GM12878 (cell line): ENCODE measurements around the gene PHF10. TPM values are rescaled to one million over a fixed set of nuclear protein-coding genes. Genes with fewer than 3 reads are reported as not detected.

Experiments
- ATAC-seq: fragments of 200-7000 bp; cut with Tn5 transposase; 3 replicates; pipeline ENCODE4 v1.9.1; 2020; ENCODE audit warnings: mild to moderate bottlenecking, moderate library complexity
- BruUV-seq: library from RNA; stranded (reverse); fragments of 400-500 nt; replicated peaks from 2 replicates; lab custom pipeline; 2021; lab: Mats Ljungman, UMichigan
- CTCF ChIA-PET: fragments of 300-600 bp; sonication (Branson Sonifier 250); formaldehyde crosslinking; extraction: SDS; loops from one replicate; lab custom pipeline; 2021; ENCODE audit warnings: inconsistent platforms; lab: Yijun Ruan, JAX
- POLR2A ChIA-PET: fragments of 350-600 bp; formaldehyde crosslinking; extraction: SDS; loops from one replicate; lab custom pipeline; 2021; ENCODE audit warnings: inconsistent platforms; lab: Charles Lee
- RAD21 ChIA-PET: fragments of 300-600 bp; sonication (Branson Sonifier 250); formaldehyde crosslinking; loops from one replicate; lab custom pipeline; 2023; ENCODE audit warnings: antibody characterized with exemption; ENCODE audit not compliant: unreplicated experiment; lab: Charles Lee
- SMC1A ChIA-PET: fragments of 300-600 bp; sonication (Branson Sonifier 250); formaldehyde crosslinking; loops from one replicate; lab custom pipeline; 2023; ENCODE audit not compliant: unreplicated experiment, uncharacterized antibody; lab: Charles Lee
- DNase-seq: peaks from one replicate; pipeline ENCODE4 v3.0.0-alpha.2; 2011; ENCODE audit warnings: low read depth, low spot score
- FAIRE-seq: peaks from 3 replicates; lab custom pipeline; 2011; peaks lifted over from hg19 to GRCh38; lab: Jason Lieb, UNC
- H2AFZ ChIP-seq: 2 replicates; pipeline ENCODE4 v1.6.0; 2011; ENCODE audit warnings: low read depth, low read length, control low read depth; ENCODE audit not compliant: control insufficient read depth
- H3K27ac ChIP-seq: 2 replicates; pipeline ENCODE4 v1.5.1; 2011; ENCODE audit warnings: control low read depth; ENCODE audit not compliant: control insufficient read depth, insufficient read depth
- H3K27me3 ChIP-seq, 2 experiments: replicated peaks in 1 of 2; 2 replicates each; pipeline versions ENCODE4 v1.6.0 to v1.6.1; 2011; ENCODE audit warnings: low read length in 1 of 2; ENCODE audit not compliant: control insufficient read depth in 2 of 2, insufficient read depth in 2 of 2
- H3K36me3 ChIP-seq, 2 experiments: 2 replicates each; pipeline ENCODE4 v1.5.1; 2011; ENCODE audit warnings: low read length in 1 of 2; ENCODE audit not compliant: control insufficient read depth in 2 of 2, insufficient read depth in 2 of 2
- H3K4me1 ChIP-seq: 2 replicates; pipeline ENCODE4 v1.6.1; 2011; ENCODE audit warnings: mild to moderate bottlenecking, low read length, moderate library complexity, mixed read lengths; ENCODE audit not compliant: control insufficient read depth, insufficient read depth
- H3K4me2 ChIP-seq: 2 replicates; pipeline ENCODE4 v1.6.0; 2011; ENCODE audit warnings: control low read depth; ENCODE audit not compliant: control insufficient read depth, insufficient read depth
- H3K4me3 ChIP-seq: fragments of 200-600 bp; sonication (generic); 2 replicates; pipeline ENCODE4 v1.5.1; 2016
- H3K79me2 ChIP-seq: 2 replicates; pipeline ENCODE4 v1.6.0; 2011; ENCODE audit warnings: low read length; ENCODE audit not compliant: control insufficient read depth, insufficient read depth
- H3K9ac ChIP-seq: 2 replicates; pipeline ENCODE4 v1.8.0; 2011; ENCODE audit warnings: low read length, control low read depth, mixed read lengths; ENCODE audit not compliant: control insufficient read depth, insufficient read depth
- H3K9me3 ChIP-seq: replicated peaks from 3 replicates; pipeline ENCODE4 v1.5.1; 2011; ENCODE audit warnings: mild to moderate bottlenecking, low read length; ENCODE audit not compliant: control insufficient read depth, insufficient read depth
- H4K20me1 ChIP-seq: 2 replicates; pipeline ENCODE4 v1.6.0; 2011; ENCODE audit not compliant: control insufficient read depth, insufficient read depth
- IRF5 ChIP-seq: fragments of 450-650 bp; IDR thresholded peaks from 2 replicates; pipeline ENCODE4 v1.6.1; 2017; ENCODE audit warnings: borderline replicate concordance
- MTA2 ChIP-seq: fragments of 450-650 bp; IDR thresholded peaks from 2 replicates; pipeline ENCODE4 v1.6.1; 2016; ENCODE audit warnings: low read depth, mild to moderate bottlenecking, moderate library complexity
- PAX5 ChIP-seq: IDR thresholded peaks from 2 replicates; pipeline ENCODE4 v1.6.1; 2011; ENCODE audit warnings: low read depth, low read length, borderline replicate concordance
- POLR2AphosphoS5 ChIP-seq: IDR thresholded peaks from 2 replicates; pipeline ENCODE4 v1.6.1; 2011; ENCODE audit warnings: mild to moderate bottlenecking, low read length, inconsistent platforms
- RAD51 ChIP-seq: fragments of 450-650 bp; IDR thresholded peaks from 2 replicates; pipeline ENCODE4 v1.6.1; 2016; ENCODE audit warnings: moderate library complexity, mild to moderate bottlenecking, inconsistent platforms
- RFX5 ChIP-seq: IDR thresholded peaks from 2 replicates; pipeline ENCODE4 v1.6.1; 2011; ENCODE audit warnings: low read depth, low read length, improper control_type of control experiment
- WRNIP1 ChIP-seq: IDR thresholded peaks from 2 replicates; pipeline ENCODE4 v1.6.1; 2011; ENCODE audit warnings: low read depth, low read length, improper control_type of control experiment, borderline replicate concordance
- ZBTB40 ChIP-seq: fragments of 450-650 bp; IDR thresholded peaks from 2 replicates; pipeline ENCODE4 v1.6.1; 2016; ENCODE audit warnings: mild to moderate bottlenecking, moderate library complexity, borderline replicate concordance
- WGBS: methylation state at CpG from one replicate; pipeline ENCODE4 v1.1.6; 2016; ENCODE audit warnings: low lambda C conversion rate; ENCODE audit not compliant: insufficient replicate concordance, insufficient coverage; ENCODE audit errors: missing lambda C conversion rate; 5-methylcytosine and 5-hydroxymethylcytosine counted together
- in situ Hi-C: fragments of 300-500 bp; cut with MboI; formaldehyde crosslinking; loops from 9 replicates; pipeline ENCODE4 v1.14.3; 2018; ENCODE audit warnings: mixed read lengths
- intact Hi-C: fragments of 100-400 bp; cut with micrococcal nuclease; formaldehyde crosslinking; loops from one replicate; pipeline ENCODE4 v1.14.2; 2022; ENCODE audit not compliant: unreplicated experiment
- polyA plus RNA-seq, 11 experiments: library from polyadenylated mRNA; depleted of rRNA in 4 of 11; unstranded in 6 of 11; stranded (reverse) in 5 of 11; fragments of >200 nt; fragmentation: Nextera tagmentation in 4 of 11; fragmentation: Illumina TruSeq in 1 of 11; extraction: Ambion mirVana in 4 of 11; extraction: Trizol in 1 of 11; gene quantifications; 1 replicate in 1 of 11; 2 replicates in 10 of 11; pipeline versions ENCODE4 v1.2.1 to v1.2.3, GENCODE V29; 2011 to 2016; ENCODE audit warnings: inconsistent platforms in 2 of 11, missing spikeins in 2 of 11, low read depth in 1 of 11
- total RNA-seq, 4 experiments: library from RNA; depleted of rRNA in 3 of 4; stranded (reverse); fragments of >200 nt in 3 of 4; fragmentation: Illumina TruSeq in 1 of 4; extraction: Trizol in 1 of 4; gene quantifications; 2 replicates each; pipeline versions ENCODE4 v1.2.1 to v1.2.3, GENCODE V29; 2013 to 2021

The PHF10 gene
- total and polyA plus RNA-seq, 10 of the 15 experiments (the other 5 are each of a cell fraction or from before 2014, with no cell fraction given): 3.8 to 35.6 (median 15.8) TPM

GRCh38 chr6:169677096-169677495, 47.2 kb downstream of the PHF10 start:
- POLR2A ChIA-PET: no interaction called here
- H3K4me1 ChIP-seq: no peaks in the 10 kb centered on the region
- CTCF ChIA-PET: no interaction called here
- 48% methylated on average over 1 of the region's 1 CpG for WGBS
- no peak overlapping the region for H3K27ac ChIP-seq
- H3K36me3 ChIP-seq: peaks cover 0 to under 1% of the 10 kb centered on the region in 2 experiments; a peak in 1 of 4 replicates
- H3K4me3 ChIP-seq: no peak overlapping the region
- RAD21 ChIA-PET: no interaction called here
- H3K4me2 ChIP-seq: no peak overlapping the region
- no peaks in the 10 kb centered on the region for H3K79me2 ChIP-seq
- SMC1A ChIA-PET: no interaction called here
- no peak overlapping the region for H2AFZ ChIP-seq
- intact Hi-C loops: no loop called here
- no TSS peak for BruUV-seq
- H3K27me3 ChIP-seq: no peaks in the 10 kb centered on the region
- ATAC-seq (no peak), DNase-seq (no peak), FAIRE-seq (no peak)
- no peak overlapping the region for H3K9ac ChIP-seq
- no peak for TF ChIP-seq RFX5
- TF ChIP-seq RAD51: no peak
- no peak for TF ChIP-seq POLR2AphosphoS5
- TF ChIP-seq ZBTB40: no peak
- TF ChIP-seq MTA2: no peak
- no peak for TF ChIP-seq IRF5
- TF ChIP-seq PAX5: no peak
- TF ChIP-seq WRNIP1: no peak
- in situ Hi-C loops: no loop called here
- H4K20me1 ChIP-seq: no peaks in the 10 kb centered on the region
- H3K9me3 ChIP-seq: no peaks in the 10 kb centered on the region; the same call in 1 of the 3 replicates
